Measurements from ENCODE around the gene GRM4.

GRM4 gene

DNA sequence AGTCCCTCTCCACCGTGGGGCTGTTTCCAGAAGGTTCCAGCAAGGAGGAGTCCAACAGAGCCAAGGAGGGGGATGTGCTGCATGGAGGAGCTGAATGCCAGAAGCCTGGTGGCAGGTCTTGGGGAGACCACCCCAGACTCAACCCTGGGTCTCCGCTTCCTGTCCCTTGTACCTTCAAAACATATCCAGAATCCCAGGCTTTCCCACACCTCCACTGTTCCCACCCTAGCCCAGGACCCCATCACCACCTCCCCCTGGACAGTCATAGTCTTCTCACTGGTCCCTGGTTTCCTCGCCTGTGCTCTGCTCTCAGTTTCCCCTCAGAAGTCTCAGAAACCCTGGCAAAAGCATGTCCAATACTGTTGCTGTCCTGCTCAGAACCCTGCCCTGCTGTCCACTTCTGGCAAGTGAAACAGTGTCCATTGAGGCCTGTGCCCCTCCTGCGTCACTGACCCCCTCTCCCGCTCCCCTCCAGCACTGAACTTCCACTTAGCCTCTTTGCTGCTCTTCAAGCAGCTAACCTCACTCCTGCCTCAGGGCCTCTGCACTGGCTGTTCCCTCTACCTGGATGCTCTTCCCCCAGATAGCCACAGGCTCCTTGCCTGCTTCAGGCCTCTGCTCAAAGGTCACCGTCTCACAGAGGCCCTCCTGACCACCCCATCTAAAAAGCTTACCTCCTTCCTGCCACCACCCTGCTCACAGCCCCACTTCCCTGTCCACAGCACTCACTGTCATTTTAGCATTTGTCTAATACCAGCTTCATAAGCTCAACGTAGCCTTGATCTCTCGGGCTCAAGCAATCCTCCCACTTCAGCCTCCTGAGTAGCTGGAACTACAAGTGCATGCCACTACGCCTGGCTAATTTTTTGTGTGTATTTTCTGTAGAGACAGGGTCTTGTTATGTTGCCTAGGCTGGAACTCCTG lies 169.2 kb downstream of the GRM4 start:
- no peak for DNase-seq

- no peak for DNase-seq
These were observed 170.0 kb downstream of the GRM4 start for GRCh38 chr6:33975661-33976436.

DNA sequence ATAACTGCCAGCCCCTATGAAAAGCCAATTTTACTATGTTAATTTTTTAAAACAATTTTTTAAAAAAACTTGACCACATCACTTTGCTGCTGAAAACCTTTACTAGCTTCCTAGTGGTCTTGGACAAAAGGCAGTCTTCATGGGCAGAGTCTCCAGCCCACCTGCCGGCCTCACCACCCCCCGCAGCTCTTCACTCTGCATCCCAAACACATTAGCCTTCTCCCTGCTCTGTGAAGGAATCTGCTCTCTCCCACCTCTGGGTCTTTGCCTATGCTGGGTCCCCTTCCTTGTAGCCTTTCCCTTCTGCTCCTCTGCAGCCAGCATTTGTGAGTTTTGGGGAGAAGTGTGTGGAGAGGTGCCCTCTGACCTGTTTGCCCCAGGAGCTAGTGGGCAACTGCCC lies 171.4 kb downstream of the GRM4 start:
- DNase-seq: no peak

DNA sequence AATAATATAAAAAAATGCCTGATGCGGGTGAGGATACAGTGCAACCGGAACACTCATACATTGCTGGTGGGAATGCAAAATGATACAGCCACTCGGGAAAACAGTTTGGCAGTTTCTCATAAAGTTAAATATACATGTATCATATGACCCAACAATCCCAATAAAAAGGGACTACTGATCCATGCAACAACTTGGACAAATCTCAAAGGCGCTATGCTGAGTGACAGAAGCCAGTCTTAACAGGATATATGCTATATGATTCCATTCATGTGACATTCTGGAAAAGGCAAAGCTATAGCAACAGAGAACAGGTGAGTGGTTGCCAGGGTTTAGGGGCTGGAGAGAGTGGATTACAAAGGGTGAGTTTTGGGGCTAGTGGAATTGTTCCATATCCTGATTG lies 171.9 kb downstream of the GRM4 start:
- DNase-seq: no peak

GRCh38 chr6:33971580-33971979 lies 174.3 kb downstream of the GRM4 start:
- no peak for DNase-seq
